Prostate gland (tissue), 2 donors: ENCODE data around the gene GRAMD1B.

ENCODE experiments used
- CTCF ChIP-seq, 4 experiments: fragments of 200-600 bp in 2 of 4; fragments of 450-650 bp in 2 of 4; sonication (generic) in 2 of 4; IDR thresholded peaks; 1 replicate in 3 of 4; 2 replicates in 1 of 4; pipeline ENCODE4 v1.5.1; 2016 to 2019; ENCODE audit warnings: antibody characterized with exemption in 4 of 4, mild to moderate bottlenecking in 2 of 4, moderate library complexity in 2 of 4
- POLR2A ChIP-seq: fragments of 450-650 bp; IDR thresholded peaks from one replicate; pipeline ENCODE4 v1.6.1; 2016; ENCODE audit warnings: antibody characterized with exemption, mild to moderate bottlenecking

- no peak for TF ChIP-seq CTCF (IDR thresholded peaks at IDR 0.05)
- no peak for TF ChIP-seq POLR2A
These were observed 146.0 kb downstream of the GRAMD1B start for GRCh38 chr11:123576082-123576481.
